Glomerular visceral epithelial cell (primary cell): ENCODE measurements around the gene MAD2L2.

Source experiments
- DNase-seq: peaks from one replicate; pipeline ENCODE4 v3.0.0-alpha.2; 2016; ENCODE audit errors: extremely low spot score

Gene MAD2L2

GRCh38 chr1:11653101-11653860 is 27.7 kb downstream of the MAD2L2 start:
- peak; percentile 29 for DNase-seq

- DNase-seq: no peak
Observed at GRCh38 chr1:11652203-11652780, 28.7 kb downstream of the MAD2L2 start.

- no peak for DNase-seq
Observed at GRCh38 chr1:11651017-11651416, 29.9 kb downstream of the MAD2L2 start.

GRCh38 chr1:11650331-11650991 is 30.5 kb downstream of the MAD2L2 start:
- DNase-seq: peak; percentile 64

GRCh38 chr1:11649624-11650330 is 31.2 kb downstream of the MAD2L2 start:
- DNase-seq: no peak

- DNase-seq: no peak
Observed at GRCh38 chr1:11649237-11649623, 31.7 kb downstream of the MAD2L2 start.

- DNase-seq: no peak
Observed at GRCh38 chr1:11648732-11649158, 32.2 kb downstream of the MAD2L2 start.

- no peak for DNase-seq
Observed at GRCh38 chr1:11648039-11648438, 32.9 kb downstream of the MAD2L2 start.

- DNase-seq: no peak
Observed at GRCh38 chr1:11647333-11647732, 33.6 kb downstream of the MAD2L2 start.

GRCh38 chr1:11646317-11646716 is 34.6 kb downstream of the MAD2L2 start:
- no peak for DNase-seq

- DNase-seq: peak; percentile 70
Observed at GRCh38 chr1:11645670-11646265, 35.2 kb downstream of the MAD2L2 start.

- no peak for DNase-seq
Observed at GRCh38 chr1:11645270-11645669, 35.7 kb downstream of the MAD2L2 start.

- DNase-seq: no peak
Observed at GRCh38 chr1:11643782-11644181, 37.2 kb downstream of the MAD2L2 start.

GRCh38 chr1:11642418-11643017 is 38.4 kb downstream of the MAD2L2 start:
- peak; percentile 61 for DNase-seq

- no peak for DNase-seq
Observed at GRCh38 chr1:11641776-11642305, 39.1 kb downstream of the MAD2L2 start.

GRCh38 chr1:11640944-11641343 is 40.0 kb downstream of the MAD2L2 start:
- DNase-seq: no peak

- no peak for DNase-seq
Observed at GRCh38 chr1:11640101-11640500, 40.8 kb downstream of the MAD2L2 start.

GRCh38 chr1:11639372-11639771 is 41.6 kb downstream of the MAD2L2 start:
- no peak for DNase-seq

- DNase-seq: no peak
Observed at GRCh38 chr1:11638121-11638520, 42.8 kb downstream of the MAD2L2 start.

GRCh38 chr1:11634365-11635192 is 46.4 kb downstream of the MAD2L2 start:
- DNase-seq: no peak
